ENCODE results near the gene BCL2L12. TPM values are rescaled to one million over a fixed set of nuclear protein-coding genes. Genes with fewer than 3 reads are reported as not detected.

BCL2L12 gene
- polyA plus RNA-seq, 1 of the 3 experiments (the other 2 are of a cell fraction): 27.9 TPM

GRCh38 chr19:49696115-49696514, 30.4 kb downstream of the BCL2L12 start:
- Histone ChIP-seq H3K4me2 (no peak overlapping the region), H3K36me3 (replicated peaks in 1 of 2; ENCODE audit: control insufficient read depth in 1 of 2, insufficient read depth in 2 of 2, low read length in 1 of 2) (peaks cover 10 to 29% of the 10 kb centered on the region in 2 experiments), H3K4me1 (ENCODE audit: control insufficient read depth in 1 of 2, insufficient read depth in 2 of 2, low read depth in 1 of 2, low read length in 1 of 2) (peaks cover 0 to 10% of the 10 kb centered on the region in 2 experiments; a peak in 1 of 4 replicates), H3F3A (replicated peaks; ENCODE audit: insufficient read depth) (peaks cover 4% of the 10 kb centered on the region), H3K27ac (ENCODE audit: low read depth in 2 of 2, low read length in 1 of 2) (no peak overlapping the region), H3K9ac (no peak overlapping the region), H3K27me3 (ENCODE audit: insufficient read depth) (no peaks in the 10 kb centered on the region), H3K79me2 (ENCODE audit: insufficient read depth) (peaks cover 26% of the 10 kb centered on the region), H4K20me1 (ENCODE audit: insufficient read depth) (no peaks in the 10 kb centered on the region), H3K4me3 (ENCODE audit: low read depth in 2 of 2, low read length in 1 of 2) (no peak overlapping the region), H3K9me2 (no peaks in the 10 kb centered on the region), H2AFZ (ENCODE audit: low read depth) (no peak overlapping the region), H3K9me3 (no peaks in the 10 kb centered on the region)
- 80% methylated on average over 6 of the region's 6 CpGs for WGBS (ENCODE audit: low lambda C conversion rate)
- ChIA-PET CTCF (no interaction called here), POLR2A (no interaction called here)
- no peak for DNase-seq
- TF ChIP-seq FOXM1 (IDR thresholded peaks at IDR 0.05; ENCODE audit: low read depth) (no peak), YY1 (IDR thresholded peaks at IDR 0.05; ENCODE audit: low read depth) (no peak), USF1 (IDR thresholded peaks at IDR 0.05; ENCODE audit: borderline replicate concordance, low read depth) (no peak)

GRCh38 chr19:49696865-49697264, 31.1 kb downstream of the BCL2L12 start:
- Histone ChIP-seq H3K79me2 (ENCODE audit: insufficient read depth) (peaks cover 18% of the 10 kb centered on the region; the same call in 1 of the 2 replicates), H3K9me2 (no peaks in the 10 kb centered on the region), H2AFZ (ENCODE audit: low read depth) (no peak overlapping the region), H4K20me1 (ENCODE audit: insufficient read depth) (no peaks in the 10 kb centered on the region), H3K27ac (ENCODE audit: low read depth in 2 of 2, low read length in 1 of 2) (no peak overlapping the region), H3K27me3 (ENCODE audit: insufficient read depth) (no peaks in the 10 kb centered on the region), H3K4me2 (no peak overlapping the region), H3K4me1 (ENCODE audit: control insufficient read depth in 1 of 2, insufficient read depth in 2 of 2, low read depth in 1 of 2, low read length in 1 of 2) (peaks cover 0 to 10% of the 10 kb centered on the region in 2 experiments; a peak in 1 of 4 replicates), H3K9me3 (no peaks in the 10 kb centered on the region), H3K9ac (no peak overlapping the region), H3F3A (replicated peaks; ENCODE audit: insufficient read depth) (peaks cover 4% of the 10 kb centered on the region), H3K4me3 (ENCODE audit: low read depth in 2 of 2, low read length in 1 of 2) (no peak overlapping the region), H3K36me3 (replicated peaks in 1 of 2; ENCODE audit: control insufficient read depth in 1 of 2, insufficient read depth in 2 of 2, low read length in 1 of 2) (peaks cover 10 to 29% of the 10 kb centered on the region in 2 experiments)
- CTCF ChIA-PET: no interaction called here
- DNase-seq: no peak
- WGBS (ENCODE audit: low lambda C conversion rate): 88% methylated on average over 7 of the region's 7 CpGs
- TF ChIP-seq GATA2 (CRISPR knock-in tag; IDR thresholded peaks at IDR 0.05) (no peak), CHD2 (IDR thresholded peaks at IDR 0.05; ENCODE audit: low read length, partially characterized antibody) (no peak), GABPA (IDR thresholded peaks at IDR 0.05; ENCODE audit: low read depth) (no peak), PBX3 (IDR thresholded peaks at IDR 0.05) (no peak), NRF1 (IDR thresholded peaks at IDR 0.05; ENCODE audit: low read depth, low read length) (no peak), JUND (IDR thresholded peaks at IDR 0.05) (no peak), NFIC (IDR thresholded peaks at IDR 0.05; ENCODE audit: borderline replicate concordance) (no peak)
- POLR2A ChIA-PET: no interaction called here

- Histone ChIP-seq H3K9me3 (no peaks in the 10 kb centered on the region), H3F3A (replicated peaks; ENCODE audit: insufficient read depth) (no peaks in the 10 kb centered on the region), H4K20me1 (ENCODE audit: insufficient read depth) (no peaks in the 10 kb centered on the region), H3K27me3 (ENCODE audit: insufficient read depth) (no peaks in the 10 kb centered on the region), H3K4me3 (ENCODE audit: low read depth in 2 of 2, low read length in 1 of 2) (no peak overlapping the region), H3K36me3 (replicated peaks in 1 of 2; ENCODE audit: control insufficient read depth in 1 of 2, insufficient read depth in 2 of 2, low read length in 1 of 2) (peaks cover 6 to 28% of the 10 kb centered on the region in 2 experiments), H3K4me1 (ENCODE audit: control insufficient read depth in 1 of 2, insufficient read depth in 2 of 2, low read depth in 1 of 2, low read length in 1 of 2) (no peaks in the 10 kb centered on the region), H3K9me2 (no peaks in the 10 kb centered on the region), H3K27ac (ENCODE audit: low read depth in 2 of 2, low read length in 1 of 2) (no peak overlapping the region), H3K4me2 (no peak overlapping the region), H3K79me2 (ENCODE audit: insufficient read depth) (no peaks in the 10 kb centered on the region), H3K9ac (no peak overlapping the region), H2AFZ (ENCODE audit: low read depth) (no peak overlapping the region)
- DNase-seq: no peak
- 93% methylated on average over 5 of the region's 5 CpGs for WGBS (ENCODE audit: low lambda C conversion rate)
- POLR2A ChIA-PET: interaction anchor here (1.4 kb wide), 1 partner anchor 13 kb away, joined by 3 read pairs; no protein-coding TSS in a partner anchor
- CTCF ChIA-PET: interaction anchor here (0.9 to 2.4 kb wide), 3 partner anchors 10 to 21 kb away, joined by 3 to 8 read pairs (median 4); partner anchors contain the start of gene ADM5
- TF ChIP-seq GABPA (IDR thresholded peaks at IDR 0.05; ENCODE audit: low read depth) (no peak), RXRA (IDR thresholded peaks at IDR 0.05; ENCODE audit: borderline replicate concordance, low read depth) (no peak), CHD2 (IDR thresholded peaks at IDR 0.05; ENCODE audit: low read length, partially characterized antibody) (no peak), YY1 (IDR thresholded peaks at IDR 0.05; ENCODE audit: low read depth) (no peak), TEAD4 (IDR thresholded peaks at IDR 0.05; ENCODE audit: borderline replicate concordance, insufficient read depth) (no peak), ELF1 (IDR thresholded peaks at IDR 0.05) (no peak), SMC3 (IDR thresholded peaks at IDR 0.05; ENCODE audit: low read depth, low read length) (no peak), RAD21 (IDR thresholded peaks at IDR 0.05; ENCODE audit: low read length) (no peak), USF1 (IDR thresholded peaks at IDR 0.05; ENCODE audit: borderline replicate concordance, low read depth) (no peak), NRF1 (IDR thresholded peaks at IDR 0.05; ENCODE audit: low read depth, low read length) (no peak), IRF3 (IDR thresholded peaks at IDR 0.05; ENCODE audit: low read depth, low read length) (no peak), MEF2A (IDR thresholded peaks at IDR 0.05; ENCODE audit: borderline replicate concordance, low read depth) (no peak), RFX5 (IDR thresholded peaks at IDR 0.05; ENCODE audit: low read length) (no peak), MXI1 (IDR thresholded peaks at IDR 0.05; ENCODE audit: low read depth, low read length) (no peak), FOXM1 (IDR thresholded peaks at IDR 0.05; ENCODE audit: low read depth) (no peak), SIN3A (IDR thresholded peaks at IDR 0.05; ENCODE audit: borderline replicate concordance, low read depth, low read length) (no peak)
These were observed 33.6 kb downstream of the BCL2L12 start for GRCh38 chr19:49699364-49699763.
